Type B pancreatic cell (in vitro differentiated cells): ENCODE data around the gene GPS1. TPM values are rescaled to one million over a fixed set of nuclear protein-coding genes. Genes with fewer than 3 reads are reported as not detected.
"Not testable (repeated sequence)": the region's sequence is repeated elsewhere in the genome, so short reads cannot be mapped to it uniquely, and the experiment has no call there.

Experiments
- DNase-seq: peaks from one replicate; pipeline ENCODE4 v3.0.0; 2021; ENCODE audit warnings: mixed read lengths; ENCODE audit not compliant: unreplicated experiment; ENCODE audit errors: extremely low spot score
- H3K27ac Mint-ChIP-seq: 2 replicates; pipeline ENCODE4 v1.8.0; 2021; ENCODE audit warnings: mild to moderate bottlenecking, mixed read lengths
- H3K27me3 Mint-ChIP-seq: 2 replicates; pipeline ENCODE4 v1.8.0; 2021; ENCODE audit warnings: mixed read lengths
- H3K36me3 Mint-ChIP-seq: 2 replicates; pipeline ENCODE4 v1.8.0; 2021; ENCODE audit warnings: mixed read lengths
- H3K4me1 Mint-ChIP-seq: one replicate; pipeline ENCODE4 v1.8.0; 2021; ENCODE audit warnings: mixed read lengths; ENCODE audit not compliant: unreplicated experiment
- H3K4me3 Mint-ChIP-seq: 2 replicates; pipeline ENCODE4 v1.8.0; 2021; ENCODE audit warnings: mild to moderate bottlenecking, mixed read lengths
- H3K9me3 Mint-ChIP-seq: 2 replicates; pipeline ENCODE4 v1.8.0; 2021; ENCODE audit warnings: mixed read lengths
- CTCF ChIP-seq: fragments of 200-600 bp; sonication (generic); conservative IDR thresholded peaks from 2 replicates; pipeline ENCODE4 v1.5.0; 2021; ENCODE audit warnings: antibody characterized with exemption, mild to moderate bottlenecking
- total RNA-seq: library from RNA; stranded (reverse); gene quantifications from 2 replicates; pipeline ENCODE4 v1.2.1, GENCODE V29; 2021; ENCODE audit warnings: low replicate concordance

GPS1 gene
- total RNA-seq, 1 donor from 2014 or later, result 111 TPM

GRCh38 chr17:82035956-82036633, 15.6 kb upstream of the GPS1 start:
- TF ChIP-seq CTCF, result no peak
- Mint-ChIP-seq H3K36me3 (peaks cover 5% of the 10 kb centered on the region), H3K27me3 (no peaks in the 10 kb centered on the region), H3K9me3 (no peaks in the 10 kb centered on the region), H3K4me1 (peaks cover 17% of the 10 kb centered on the region), H3K27ac (no peak overlapping the region), H3K4me3 (peak overlapping the region; percentile 83)
- no peak for DNase-seq

GRCh38 chr17:82036634-82037091, 15.0 kb upstream of the GPS1 start:
- TF ChIP-seq CTCF, result no peak
- DNase-seq, result no peak
- no peaks in the 10 kb centered on the region for H3K9me3 Mint-ChIP-seq

DNA sequence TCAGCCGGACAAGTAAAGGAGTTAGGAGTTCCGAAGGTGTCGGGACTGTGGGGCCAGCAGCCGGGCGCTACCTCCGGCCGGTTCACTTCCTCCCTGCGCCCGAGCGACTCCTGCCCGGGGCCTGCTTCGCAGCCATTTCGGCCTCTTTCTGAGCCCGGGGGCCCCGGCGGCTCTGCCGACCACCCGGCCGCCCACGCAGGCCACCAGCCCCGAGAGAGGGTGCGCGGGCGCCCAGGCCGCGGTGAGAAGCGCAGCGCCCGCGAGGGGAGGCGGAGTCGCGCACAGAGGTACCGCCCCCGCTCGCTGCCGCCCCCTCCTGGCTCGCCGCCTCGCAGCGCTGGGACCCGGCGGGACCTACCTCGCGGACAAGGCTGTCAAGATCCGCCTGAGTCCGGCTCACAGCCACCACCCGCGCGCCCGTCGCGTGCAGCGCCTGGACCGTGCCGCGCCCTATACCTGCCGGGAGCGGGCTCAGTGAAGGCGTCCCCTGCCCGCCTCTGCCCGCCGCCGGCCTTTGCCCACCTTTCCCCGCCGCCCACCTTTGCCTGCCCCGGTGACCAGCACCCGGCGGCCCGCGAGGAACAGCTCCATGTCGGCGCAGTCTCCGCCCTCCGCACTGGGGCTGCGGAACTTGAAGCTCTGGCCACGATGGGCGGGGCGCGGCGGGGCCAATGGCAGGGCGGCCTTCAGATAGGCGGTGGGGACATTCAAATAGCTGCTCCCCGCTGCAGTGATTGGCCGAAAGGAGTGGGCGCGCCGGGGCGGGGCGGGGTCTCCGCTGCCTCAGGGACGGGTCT, 14.4 kb upstream of the GPS1 start, which contains the start of gene DCXR:
Gene DCXR, minus strand, starts transcription at position 606 of the 797 bp plus-strand sequence. Its CDS starts 15 bp downstream, at position 591.
- peaks cover 21% of the 10 kb centered on the region for H3K4me1 Mint-ChIP-seq
- peak; percentile 97 for DNase-seq
- peak within 1 kb of the TSS; percentile 84 for H3K4me3 Mint-ChIP-seq
- peaks cover 5% of the 10 kb centered on the region for H3K36me3 Mint-ChIP-seq
- peak; percentile 88 for TF ChIP-seq CTCF
- H3K9me3 Mint-ChIP-seq, result no peaks in the 10 kb centered on the region
- H3K27ac Mint-ChIP-seq, result peak within 1 kb of the TSS; percentile 87
- no peaks in the 10 kb centered on the region for H3K27me3 Mint-ChIP-seq

More at GRCh38 chr17:82036634-82037091, 15.0 kb upstream of the GPS1 start:
- peaks cover 21% of the 10 kb centered on the region for H3K4me1 Mint-ChIP-seq
- peak overlapping the region; percentile 83 for H3K4me3 Mint-ChIP-seq
- no peak overlapping the region for H3K27ac Mint-ChIP-seq
- no peaks in the 10 kb centered on the region for H3K27me3 Mint-ChIP-seq
- H3K36me3 Mint-ChIP-seq, result peaks cover 5% of the 10 kb centered on the region

DNA sequence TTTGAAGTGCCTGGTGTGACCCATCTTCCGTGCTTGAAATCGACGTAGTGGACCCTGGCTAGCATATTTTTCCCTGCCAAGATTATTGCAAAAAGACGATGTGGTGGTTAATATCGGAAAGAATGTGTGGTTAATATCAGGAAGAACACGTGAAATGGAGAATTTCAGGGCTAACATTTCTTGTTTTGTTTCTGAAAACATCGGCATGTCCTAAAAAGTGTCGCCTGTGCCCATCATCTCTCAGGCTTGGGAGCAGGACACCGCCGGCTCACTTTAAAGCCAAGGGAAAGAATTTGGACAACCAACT, 13.9 kb upstream of the GPS1 start:
- Mint-ChIP-seq H3K4me1 (peaks cover 19% of the 10 kb centered on the region), H3K27me3 (no peaks in the 10 kb centered on the region)
- no peak for DNase-seq

DNA sequence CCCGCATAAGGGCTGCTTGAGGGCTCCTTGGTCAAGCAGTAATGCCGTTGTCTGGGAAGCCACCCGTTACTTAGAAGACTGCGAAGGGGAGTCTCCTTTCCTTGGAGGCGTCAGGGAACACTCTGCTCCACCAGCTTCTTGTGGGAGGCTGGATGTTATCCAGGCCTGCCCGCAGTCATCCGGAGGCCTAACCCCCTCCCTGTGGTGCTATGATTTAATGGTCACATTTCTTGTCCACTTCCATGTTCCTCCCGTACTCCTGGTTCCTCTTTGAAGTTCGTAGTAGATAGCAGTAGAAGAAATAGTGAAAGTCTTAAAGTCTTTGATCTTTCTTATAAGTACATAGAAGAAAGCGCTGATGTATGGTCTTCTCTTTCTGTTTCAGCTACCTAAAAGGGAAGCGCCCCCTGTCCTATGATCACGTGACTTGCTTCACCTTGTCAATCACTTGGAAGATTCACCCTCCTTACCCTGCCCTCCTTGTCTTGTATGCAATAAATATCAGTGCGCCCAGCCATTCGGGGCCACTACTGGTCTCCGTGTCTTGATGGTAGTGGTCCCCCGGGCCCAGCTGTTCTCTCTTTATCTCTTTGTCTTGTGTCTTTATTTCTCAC, 12.8 kb upstream of the GPS1 start:
- not testable (repeated sequence) for H3K27me3 Mint-ChIP-seq, H3K27ac Mint-ChIP-seq, H3K9me3 Mint-ChIP-seq, DNase-seq, H3K36me3 Mint-ChIP-seq
- Mint-ChIP-seq H3K4me1 (peaks cover 17% of the 10 kb centered on the region), H3K4me3 (peak overlapping the region; percentile 26)

More for the DNA sequence above, 13.9 kb upstream of the GPS1 start:
- H3K27ac Mint-ChIP-seq, result peak overlapping the region; percentile 87
- peaks cover 5% of the 10 kb centered on the region for H3K36me3 Mint-ChIP-seq
- TF ChIP-seq CTCF, result no peak
- H3K4me3 Mint-ChIP-seq, result peak overlapping the region; percentile 84
- no peaks in the 10 kb centered on the region for H3K9me3 Mint-ChIP-seq
